ENCODE measurements around the gene CATSPERD. TPM values are rescaled to one million over a fixed set of nuclear protein-coding genes. Genes with fewer than 3 reads are reported as not detected.

The CATSPERD gene
- total and polyA plus RNA-seq, 2 donors: 0.05 TPM

- H3K27ac ChIP-seq (ENCODE audit: low read depth in 1 of 2, low read length in 1 of 2): no peak overlapping the region
- no peaks in the 10 kb centered on the region for H3K9me3 ChIP-seq (ENCODE audit: control insufficient read depth in 2 of 2, insufficient read depth in 1 of 2, low read length in 1 of 2)
- peaks cover 0 to 14% of the 10 kb centered on the region in 2 donors for H3K27me3 ChIP-seq (ENCODE audit: control insufficient read depth in 2 of 2, insufficient read depth in 1 of 2, low read length in 1 of 2)
- WGBS: 86% methylated on average over 9 of the region's 9 CpGs
- H3K4me3 ChIP-seq (ENCODE audit: low read length in 2 of 2): no peak overlapping the region
- no peaks in the 10 kb centered on the region for H3K36me3 ChIP-seq (ENCODE audit: control insufficient read depth in 2 of 2, insufficient read depth in 2 of 2, low read length in 1 of 2)
- H3K4me1 ChIP-seq (ENCODE audit: control insufficient read depth in 2 of 2, insufficient read depth in 2 of 2, low read length in 2 of 2): no peaks in the 10 kb centered on the region
- no peak for DNase-seq (ENCODE audit: low read depth in 6 of 9, low spot score in 9 of 9)
Measured at GRCh38 chr19:5814123-5814851, 93.8 kb downstream of the CATSPERD start.

GRCh38 chr19:5814852-5815246 lies 94.4 kb downstream of the CATSPERD start:
- no peaks in the 10 kb centered on the region for H3K4me1 ChIP-seq (ENCODE audit: control insufficient read depth in 2 of 2, insufficient read depth in 2 of 2, low read length in 2 of 2)
- no peaks in the 10 kb centered on the region for H3K36me3 ChIP-seq (ENCODE audit: control insufficient read depth in 2 of 2, insufficient read depth in 2 of 2, low read length in 1 of 2)
- no peak overlapping the region for H3K4me3 ChIP-seq (ENCODE audit: low read length in 2 of 2)
- no peaks in the 10 kb centered on the region for H3K9me3 ChIP-seq (ENCODE audit: control insufficient read depth in 2 of 2, insufficient read depth in 1 of 2, low read length in 1 of 2)
- H3K27me3 ChIP-seq (ENCODE audit: control insufficient read depth in 2 of 2, insufficient read depth in 1 of 2, low read length in 1 of 2): peaks cover 0 to 14% of the 10 kb centered on the region in 2 donors
- H3K27ac ChIP-seq (ENCODE audit: low read depth in 1 of 2, low read length in 1 of 2): no peak overlapping the region
- DNase-seq (ENCODE audit: low read depth in 6 of 9, low spot score in 9 of 9): no peak
- 78% methylated on average over 11 of the region's 11 CpGs for WGBS

- no peaks in the 10 kb centered on the region for H3K9me3 ChIP-seq (ENCODE audit: control insufficient read depth in 2 of 2, insufficient read depth in 1 of 2, low read length in 1 of 2)
- no peak overlapping the region for H3K27ac ChIP-seq (ENCODE audit: low read depth in 1 of 2, low read length in 1 of 2)
- H3K36me3 ChIP-seq (ENCODE audit: control insufficient read depth in 2 of 2, insufficient read depth in 2 of 2, low read length in 1 of 2): no peaks in the 10 kb centered on the region
- peaks cover 0 to 19% of the 10 kb centered on the region in 2 donors for H3K27me3 ChIP-seq (ENCODE audit: control insufficient read depth in 2 of 2, insufficient read depth in 1 of 2, low read length in 1 of 2)
- 100% methylated on average over 2 of the region's 2 CpGs for WGBS
- H3K4me1 ChIP-seq (ENCODE audit: control insufficient read depth in 2 of 2, insufficient read depth in 2 of 2, low read length in 2 of 2): no peaks in the 10 kb centered on the region
- DNase-seq (ENCODE audit: low read depth in 6 of 9, low spot score in 9 of 9): no peak
- H3K4me3 ChIP-seq (ENCODE audit: low read length in 2 of 2): no peak overlapping the region
Measured at GRCh38 chr19:5817218-5817617, 96.8 kb downstream of the CATSPERD start.

- H3K9me3 ChIP-seq (ENCODE audit: control insufficient read depth in 2 of 2, insufficient read depth in 1 of 2, low read length in 1 of 2): no peaks in the 10 kb centered on the region
- no peak overlapping the region for H3K4me3 ChIP-seq (ENCODE audit: low read length in 2 of 2)
- no peak for DNase-seq (ENCODE audit: low read depth in 6 of 9, low spot score in 9 of 9)
- H3K4me1 ChIP-seq (ENCODE audit: control insufficient read depth in 2 of 2, insufficient read depth in 2 of 2, low read length in 2 of 2): no peaks in the 10 kb centered on the region
- no peaks in the 10 kb centered on the region for H3K36me3 ChIP-seq (ENCODE audit: control insufficient read depth in 2 of 2, insufficient read depth in 2 of 2, low read length in 1 of 2)
- WGBS: 92% methylated on average over 10 of the region's 10 CpGs
- peaks cover 0 to 24% of the 10 kb centered on the region in 2 donors for H3K27me3 ChIP-seq (ENCODE audit: control insufficient read depth in 2 of 2, insufficient read depth in 1 of 2, low read length in 1 of 2)
- no peak overlapping the region for H3K27ac ChIP-seq (ENCODE audit: low read depth in 1 of 2, low read length in 1 of 2)
Measured at GRCh38 chr19:5818594-5818993, 98.2 kb downstream of the CATSPERD start.

- Histone ChIP-seq H3K4me1 (ENCODE audit: control insufficient read depth in 2 of 2, insufficient read depth in 2 of 2, low read length in 2 of 2) (no peaks in the 10 kb centered on the region), H3K4me3 (ENCODE audit: low read length in 2 of 2) (no peak overlapping the region), H3K27ac (ENCODE audit: low read depth in 1 of 2, low read length in 1 of 2) (no peak overlapping the region), H3K36me3 (ENCODE audit: control insufficient read depth in 2 of 2, insufficient read depth in 2 of 2, low read length in 1 of 2) (no peaks in the 10 kb centered on the region), H3K9me3 (ENCODE audit: control insufficient read depth in 2 of 2, insufficient read depth in 1 of 2, low read length in 1 of 2) (no peaks in the 10 kb centered on the region), H3K27me3 (ENCODE audit: control insufficient read depth in 2 of 2, insufficient read depth in 1 of 2, low read length in 1 of 2) (peaks cover 0 to 27% of the 10 kb centered on the region in 2 donors)
- 76% methylated on average over 6 of the region's 6 CpGs for WGBS
- no peak for DNase-seq (ENCODE audit: low read depth in 6 of 9, low spot score in 9 of 9)
Measured at GRCh38 chr19:5820785-5821184, 100.3 kb downstream of the CATSPERD start.

GRCh38 chr19:5821521-5822180 lies 101.2 kb downstream of the CATSPERD start:
- Histone ChIP-seq H3K4me1 (ENCODE audit: control insufficient read depth in 2 of 2, insufficient read depth in 2 of 2, low read length in 2 of 2) (peaks cover 5 to 7% of the 10 kb centered on the region in 2 donors), H3K27ac (ENCODE audit: low read depth in 1 of 2, low read length in 1 of 2) (no peak overlapping the region), H3K9me3 (ENCODE audit: control insufficient read depth in 2 of 2, insufficient read depth in 1 of 2, low read length in 1 of 2) (peaks cover 0 to 5% of the 10 kb centered on the region in 2 donors), H3K27me3 (ENCODE audit: control insufficient read depth in 2 of 2, insufficient read depth in 1 of 2, low read length in 1 of 2) (peaks cover 0 to 26% of the 10 kb centered on the region in 2 donors), H3K36me3 (ENCODE audit: control insufficient read depth in 2 of 2, insufficient read depth in 2 of 2, low read length in 1 of 2) (no peaks in the 10 kb centered on the region), H3K4me3 (ENCODE audit: low read length in 2 of 2) (no peak overlapping the region)
- no peak for DNase-seq (ENCODE audit: low read depth in 6 of 9, low spot score in 9 of 9)
- 84% methylated on average over 8 of the region's 8 CpGs for WGBS

GRCh38 chr19:5822181-5822844 lies 101.9 kb downstream of the CATSPERD start:
- H3K4me1 ChIP-seq (ENCODE audit: control insufficient read depth in 2 of 2, insufficient read depth in 2 of 2, low read length in 2 of 2): peaks cover 11 to 14% of the 10 kb centered on the region in 2 donors
- H3K4me3 ChIP-seq (ENCODE audit: low read length in 2 of 2): no peak overlapping the region
- DNase-seq (ENCODE audit: low read depth in 6 of 9, low spot score in 9 of 9): no peak
- no peak overlapping the region for H3K27ac ChIP-seq (ENCODE audit: low read depth in 1 of 2, low read length in 1 of 2)
- H3K36me3 ChIP-seq (ENCODE audit: control insufficient read depth in 2 of 2, insufficient read depth in 2 of 2, low read length in 1 of 2): no peaks in the 10 kb centered on the region
- 83% methylated on average over 30 of the region's 30 CpGs for WGBS
- peaks cover 0 to 21% of the 10 kb centered on the region in 2 donors for H3K27me3 ChIP-seq (ENCODE audit: control insufficient read depth in 2 of 2, insufficient read depth in 1 of 2, low read length in 1 of 2)
- peaks cover 0 to 9% of the 10 kb centered on the region in 2 donors for H3K9me3 ChIP-seq (ENCODE audit: control insufficient read depth in 2 of 2, insufficient read depth in 1 of 2, low read length in 1 of 2)

GRCh38 chr19:5823579-5824281 lies 103.3 kb downstream of the CATSPERD start:
- Histone ChIP-seq H3K27me3 (ENCODE audit: control insufficient read depth in 2 of 2, insufficient read depth in 1 of 2, low read length in 1 of 2) (peaks cover 0 to 28% of the 10 kb centered on the region in 2 donors), H3K9me3 (ENCODE audit: control insufficient read depth in 2 of 2, insufficient read depth in 1 of 2, low read length in 1 of 2) (peaks cover 0 to 9% of the 10 kb centered on the region in 2 donors), H3K4me1 (ENCODE audit: control insufficient read depth in 2 of 2, insufficient read depth in 2 of 2, low read length in 2 of 2) (peaks cover 17 to 24% of the 10 kb centered on the region in 2 donors), H3K36me3 (ENCODE audit: control insufficient read depth in 2 of 2, insufficient read depth in 2 of 2, low read length in 1 of 2) (no peaks in the 10 kb centered on the region), H3K27ac (ENCODE audit: low read depth in 1 of 2, low read length in 1 of 2) (no peak overlapping the region), H3K4me3 (ENCODE audit: low read length in 2 of 2) (no peak overlapping the region)
- no peak for DNase-seq (ENCODE audit: low read depth in 6 of 9, low spot score in 9 of 9)
- WGBS: 96% methylated on average over 30 of the region's 30 CpGs

Data from thymus (tissue), 11 donors.